ENCODE results near the gene TEDC2. TPM values are rescaled to one million over a fixed set of nuclear protein-coding genes. Genes with fewer than 3 reads are reported as not detected.
"Not testable (repeated sequence)": the region's sequence is repeated elsewhere in the genome, so short reads cannot be mapped to it uniquely, and the experiment has no call there.

The TEDC2 gene
- 21.1 and 29.3 TPM in 2 replicates for total RNA-seq (2014; rRNA removed; shearing (Covaris generic))

- peak; percentile 96 for DNase-seq (ENCODE audit: low read depth)
Observed at GRCh38 chr16:2459647-2460390, at the start of gene TEDC2. TEDC2 (plus strand) TSS chr16:2460109; CDS start chr16:2460145, 36 bp downstream.

GRCh38 chr16:2415085-2415484, 44.8 kb upstream of the TEDC2 start:
- DNase-seq (ENCODE audit: low read depth), result no peak

- DNase-seq (ENCODE audit: low read depth), result no peak
Observed at GRCh38 chr16:2420035-2420434, 39.9 kb upstream of the TEDC2 start.

- DNase-seq (ENCODE audit: low read depth), result no peak
Observed at GRCh38 chr16:2422123-2422867, 37.6 kb upstream of the TEDC2 start.

- no peak for DNase-seq (ENCODE audit: low read depth)
Observed at GRCh38 chr16:2424061-2425007, 35.6 kb upstream of the TEDC2 start.

- no peak for DNase-seq (ENCODE audit: low read depth)
Observed at GRCh38 chr16:2425008-2425518, 34.8 kb upstream of the TEDC2 start.

- no peak for DNase-seq (ENCODE audit: low read depth)
Observed at GRCh38 chr16:2425825-2426430, 34.0 kb upstream of the TEDC2 start.

- no peak for DNase-seq (ENCODE audit: low read depth)
Observed at GRCh38 chr16:2426941-2427361, 33.0 kb upstream of the TEDC2 start.

- no peak for DNase-seq (ENCODE audit: low read depth)
Observed at GRCh38 chr16:2427526-2427925, 32.4 kb upstream of the TEDC2 start.

- DNase-seq (ENCODE audit: low read depth), result peak; percentile 26
Observed at GRCh38 chr16:2428051-2428783, 31.7 kb upstream of the TEDC2 start.

GRCh38 chr16:2428784-2429033, 31.2 kb upstream of the TEDC2 start:
- DNase-seq (ENCODE audit: low read depth), result no peak

GRCh38 chr16:2429034-2429770, 30.7 kb upstream of the TEDC2 start, which contains the start of gene CCNF:
CCNF (plus strand) TSS chr16:2429447; CDS start chr16:2429482, 35 bp downstream.
- peak; percentile 96 for DNase-seq (ENCODE audit: low read depth)

GRCh38 chr16:2429771-2430663, 29.9 kb upstream of the TEDC2 start:
- DNase-seq (ENCODE audit: low read depth), result no peak

- no peak for DNase-seq (ENCODE audit: low read depth)
Observed at GRCh38 chr16:2432286-2432685, 27.6 kb upstream of the TEDC2 start.

GRCh38 chr16:2432801-2433505, 27.0 kb upstream of the TEDC2 start:
- DNase-seq (ENCODE audit: low read depth), result no peak

GRCh38 chr16:2435236-2435635, 24.7 kb upstream of the TEDC2 start:
- DNase-seq (ENCODE audit: low read depth), result not testable (repeated sequence)

GRCh38 chr16:2436110-2436509, 23.8 kb upstream of the TEDC2 start:
- no peak for DNase-seq (ENCODE audit: low read depth)

- DNase-seq (ENCODE audit: low read depth), result no peak
Observed at GRCh38 chr16:2437032-2437790, 22.7 kb upstream of the TEDC2 start.

All from Daoy (cell line).